IMR-90 (cell line): ENCODE data around the gene AZIN2.

Experiments used
- BHLHE40 ChIP-seq: fragments of 150-350 bp; IDR thresholded peaks from 2 replicates; pipeline ENCODE4 v1.6.1; 2016; ENCODE audit warnings: mild to moderate bottlenecking, low read depth, low read length
- CTCF ChIP-seq: conservative IDR thresholded peaks from 2 replicates; pipeline ENCODE4 v1.5.1; 2012; ENCODE audit warnings: mild to moderate bottlenecking, low read depth, low read length, improper control_type of control experiment
- FOS ChIP-seq: fragments of 150-350 bp; IDR thresholded peaks from 2 replicates; pipeline ENCODE4 v1.6.1; 2016; ENCODE audit warnings: low read depth, low read length
- MAFK ChIP-seq: IDR thresholded peaks from 2 replicates; pipeline ENCODE4 v1.6.1; 2012; ENCODE audit warnings: low read depth, low read length, improper control_type of control experiment
- MXI1 ChIP-seq: IDR thresholded peaks from 2 replicates; pipeline ENCODE4 v1.6.1; 2012; ENCODE audit warnings: low read depth, mild to moderate bottlenecking, low read length, moderate library complexity, borderline replicate concordance
- POLR2A ChIP-seq: IDR thresholded peaks from 2 replicates; pipeline ENCODE4 v1.6.1; 2012; ENCODE audit warnings: mild to moderate bottlenecking, low read depth, low read length
- RAD21 ChIP-seq: IDR thresholded peaks from 2 replicates; pipeline ENCODE4 v1.6.1; 2012; ENCODE audit warnings: low read length, improper control_type of control experiment
- RCOR1 ChIP-seq: IDR thresholded peaks from 2 replicates; pipeline ENCODE4 v1.6.1; 2012; ENCODE audit warnings: mild to moderate bottlenecking, low read length, improper control_type of control experiment; ENCODE audit not compliant: insufficient replicate concordance
- RFX5 ChIP-seq: IDR thresholded peaks from 2 replicates; pipeline ENCODE4 v1.8.0; 2012; ENCODE audit warnings: low read depth, mild to moderate bottlenecking, low read length, moderate library complexity
- SMC3 ChIP-seq: fragments of 150-350 bp; IDR thresholded peaks from 2 replicates; pipeline ENCODE4 v1.6.1; 2016; ENCODE audit warnings: low read depth, mild to moderate bottlenecking, antibody characterized with exemption, low read length, moderate library complexity
- USF2 ChIP-seq: fragments of 150-350 bp; IDR thresholded peaks from 2 replicates; pipeline ENCODE4 v1.6.1; 2017; ENCODE audit warnings: mild to moderate bottlenecking, antibody characterized with exemption, low read length, low read depth

GRCh38 chr1:33041026-33041425 lies 39.9 kb upstream of the AZIN2 start:
- TF ChIP-seq POLR2A (no peak), MAFK (no peak), RCOR1 (no peak), FOS (no peak), CTCF (no peak), MXI1 (no peak), SMC3 (no peak), BHLHE40 (no peak), USF2 (no peak), RFX5 (no peak), RAD21 (no peak)
